ENCODE data around the gene CELA2A.
"Not testable (repeated sequence)": the region's sequence is repeated elsewhere in the genome, so short reads cannot be mapped to it uniquely, and the experiment has no call there.

Gene CELA2A

GRCh38 chr1:15469821-15470448 is 13.4 kb downstream of the CELA2A start:
- DNase-seq = not testable (repeated sequence)

- not testable (repeated sequence) for DNase-seq
Observed at GRCh38 chr1:15471067-15471466, 14.5 kb downstream of the CELA2A start.

GRCh38 chr1:15471723-15472122 is 15.2 kb downstream of the CELA2A start:
- not testable (repeated sequence) for DNase-seq

GRCh38 chr1:15472587-15472986 is 16.1 kb downstream of the CELA2A start:
- DNase-seq = no peak

GRCh38 chr1:15475752-15476314 is 19.3 kb downstream of the CELA2A start, which contains the start of gene CELA2B:
Gene CELA2B (plus strand): TSS chr1:15476104. CDS start chr1:15476126, 22 bp downstream.
- DNase-seq = no peak

- no peak for DNase-seq
Observed at GRCh38 chr1:15476927-15477326, 20.4 kb downstream of the CELA2A start.

DNA sequence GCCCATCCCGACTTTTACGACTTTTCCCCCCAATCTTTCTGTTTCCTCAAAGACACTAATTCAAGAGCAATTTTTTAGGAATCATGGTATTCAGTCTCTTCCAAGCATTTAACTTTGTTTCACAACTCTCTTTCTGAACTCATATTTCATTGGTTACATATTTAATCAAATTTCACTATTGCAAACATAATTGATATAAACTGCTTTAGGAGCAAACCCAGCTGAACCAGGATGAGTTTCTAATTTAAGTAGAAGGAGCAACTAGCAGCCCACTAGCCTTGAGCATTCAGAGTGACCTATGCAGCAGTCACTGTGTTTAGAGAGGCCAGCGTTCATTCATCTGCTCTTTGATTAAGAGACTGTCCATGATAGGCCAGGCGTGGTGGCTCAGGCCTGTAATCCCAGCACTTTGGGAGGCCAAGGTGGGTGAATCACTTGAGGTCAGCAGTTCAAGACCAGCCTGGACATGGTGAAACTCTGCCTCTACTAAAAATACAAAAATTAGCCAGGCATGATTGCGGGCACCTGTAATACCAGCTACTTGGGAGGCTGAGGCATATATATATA is 21.2 kb downstream of the CELA2A start:
- DNase-seq = no peak

DNA sequence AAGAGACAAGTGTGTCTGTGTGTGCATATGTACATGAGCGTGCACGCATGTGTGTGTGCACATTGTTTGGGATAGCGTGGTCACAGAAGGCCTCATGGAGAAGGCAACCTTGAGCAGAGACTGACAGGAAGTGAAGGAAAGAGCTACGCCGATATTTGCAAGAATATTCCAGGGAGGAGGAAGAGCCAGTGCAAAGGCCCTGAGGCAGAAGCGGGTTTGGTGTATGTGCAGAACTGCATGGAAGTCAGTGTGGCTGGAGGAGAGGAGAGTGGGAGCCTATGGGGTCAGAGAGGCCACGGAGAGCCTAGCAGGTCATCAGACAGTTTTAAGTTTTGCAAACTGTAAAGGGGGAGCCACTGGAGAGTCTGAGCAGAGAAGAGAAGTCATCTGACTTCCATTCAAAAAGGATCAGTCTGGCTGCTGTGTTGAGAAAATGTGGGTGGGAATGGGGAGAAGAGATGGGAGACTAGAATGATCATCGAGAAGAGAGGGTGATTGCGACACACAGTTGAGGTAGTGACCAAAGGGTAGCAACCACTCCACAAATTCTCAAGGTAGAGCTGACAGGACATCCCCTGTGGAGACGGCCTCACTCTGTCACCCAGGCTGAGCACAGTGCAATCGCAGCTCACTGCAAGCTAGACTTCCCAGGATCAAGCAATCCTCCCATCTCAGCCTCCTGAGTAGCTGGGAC is 23.3 kb downstream of the CELA2A start:
- DNase-seq = no peak

GRCh38 chr1:15482455-15482854 is 25.9 kb downstream of the CELA2A start:
- DNase-seq = not testable (repeated sequence)

DNA sequence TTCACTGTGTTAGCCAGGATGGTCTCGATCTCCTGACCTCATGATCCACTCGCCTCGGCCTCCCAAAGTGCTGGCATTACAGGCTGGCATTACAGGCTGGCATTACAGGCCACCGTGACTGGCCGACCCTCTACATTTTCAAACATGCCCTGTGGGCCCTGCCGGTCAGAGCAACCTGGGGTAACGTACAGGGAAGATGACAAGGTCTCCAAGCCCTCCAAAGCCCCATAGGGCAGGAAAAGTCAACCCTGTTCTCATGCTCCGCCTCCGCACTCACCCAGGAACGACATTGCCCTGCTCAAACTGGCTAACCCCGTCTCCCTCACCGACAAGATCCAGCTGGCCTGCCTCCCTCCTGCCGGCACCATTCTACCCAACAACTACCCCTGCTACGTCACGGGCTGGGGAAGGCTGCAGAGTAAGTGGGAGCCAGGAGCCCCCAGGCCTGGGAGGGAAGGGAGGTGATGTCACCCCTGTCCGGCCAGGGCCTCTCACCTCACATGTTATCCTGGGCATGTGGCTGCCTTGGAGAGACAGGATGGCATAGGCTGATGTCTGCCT is 26.5 kb downstream of the CELA2A start:
- not testable (repeated sequence) for DNase-seq

GRCh38 chr1:15483971-15484370 is 27.4 kb downstream of the CELA2A start:
- DNase-seq = no peak

GRCh38 chr1:15484443-15484842 is 27.9 kb downstream of the CELA2A start:
- DNase-seq = not testable (repeated sequence)

DNA sequence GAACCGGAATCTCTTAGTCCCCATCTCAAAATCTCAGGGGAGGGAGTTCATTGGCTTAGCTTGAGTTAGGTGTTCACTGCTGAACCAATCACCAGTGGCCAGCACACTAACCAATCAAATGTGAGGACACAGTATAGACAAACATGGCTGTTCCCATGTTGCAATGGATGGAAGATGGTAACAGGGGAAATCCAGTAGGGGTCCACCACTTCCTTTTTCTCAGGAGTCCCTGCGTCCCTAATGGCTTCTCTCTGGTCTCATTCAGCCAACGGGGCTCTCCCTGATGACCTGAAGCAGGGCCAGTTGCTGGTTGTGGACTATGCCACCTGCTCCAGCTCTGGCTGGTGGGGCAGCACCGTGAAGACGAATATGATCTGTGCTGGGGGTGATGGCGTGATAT is 29.1 kb downstream of the CELA2A start:
- no peak for DNase-seq

GRCh38 chr1:15486844-15487610 is 30.5 kb downstream of the CELA2A start:
- DNase-seq = not testable (repeated sequence)

DNA sequence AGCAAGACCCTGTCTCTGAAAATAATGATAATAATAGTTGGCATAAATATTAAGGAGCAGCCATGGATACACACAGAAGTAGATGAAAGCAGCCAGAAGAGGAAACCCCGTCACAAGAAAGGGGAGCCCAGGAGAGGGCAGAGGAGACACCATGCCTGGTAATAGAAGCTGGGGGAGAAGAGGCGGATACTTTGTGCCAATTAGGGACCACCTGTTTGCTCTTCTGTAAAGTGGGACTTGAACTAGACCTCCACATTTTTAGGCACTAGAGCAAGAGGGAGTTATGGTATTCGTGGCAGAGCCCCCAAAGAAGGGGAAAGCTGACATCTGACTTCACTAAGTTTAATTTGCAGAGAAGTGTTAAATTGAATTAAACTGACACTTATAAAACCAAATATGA is 31.8 kb downstream of the CELA2A start:
- DNase-seq = no peak

GRCh38 chr1:15489052-15489736 is 32.7 kb downstream of the CELA2A start:
- no peak for DNase-seq

- peak; percentile 48 for DNase-seq
Observed at GRCh38 chr1:15491010-15491409, 34.5 kb downstream of the CELA2A start.

DNA sequence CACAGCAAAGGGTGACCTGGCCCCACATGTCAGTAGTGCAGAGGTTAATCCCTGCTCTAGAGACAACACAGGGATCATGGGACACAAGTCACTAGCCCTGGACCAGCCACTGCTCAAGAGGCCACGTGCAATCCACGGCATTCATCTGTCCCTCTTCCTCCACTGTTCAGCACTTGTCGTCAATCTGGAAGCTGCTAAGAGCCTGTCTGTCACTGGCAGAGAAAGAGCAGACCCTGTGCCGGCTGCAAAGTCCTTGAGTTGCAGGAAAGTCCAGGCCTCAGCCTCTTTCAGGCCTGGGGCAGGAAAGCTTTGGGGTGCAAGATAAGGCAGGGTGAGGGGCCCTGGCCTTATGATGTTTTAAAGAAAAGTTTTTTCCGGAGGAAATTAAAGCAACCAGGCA is 36.1 kb downstream of the CELA2A start:
- no peak for DNase-seq

DNA sequence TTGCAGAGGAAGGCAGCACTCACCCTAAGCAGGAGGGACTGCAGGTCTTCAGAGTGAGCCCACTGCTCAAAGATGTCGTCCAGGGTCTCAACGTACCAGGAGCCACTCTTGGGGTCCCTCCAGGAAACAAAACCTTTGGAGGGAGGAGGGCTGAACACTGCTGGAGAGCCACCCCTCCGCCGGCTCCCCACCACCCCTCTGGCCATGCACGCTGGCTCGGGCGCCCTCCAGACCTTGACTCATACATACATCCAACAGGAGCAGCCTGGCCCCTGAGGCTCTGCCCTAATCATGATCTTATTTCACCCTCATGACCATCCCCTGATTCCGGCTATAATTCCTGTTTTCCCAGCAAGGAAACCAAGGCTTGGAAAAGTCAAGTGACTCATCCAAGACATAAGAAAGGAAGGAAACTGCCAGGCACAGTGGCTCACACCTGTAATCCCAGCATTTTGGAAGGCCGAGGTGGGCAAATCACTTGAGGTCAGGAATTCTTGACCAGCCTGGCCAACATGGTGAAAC is 37.4 kb downstream of the CELA2A start:
- DNase-seq = no peak

- no peak for DNase-seq
Observed at GRCh38 chr1:15500184-15501178, 43.9 kb downstream of the CELA2A start.

Data from NK-92 treated with Interleukin-12 subunit alpha and Interleukin-12 subunit beta, amount 100 ng/mL, for 24 hours (cell line).